ENCODE results near the gene USP5.

DNA sequence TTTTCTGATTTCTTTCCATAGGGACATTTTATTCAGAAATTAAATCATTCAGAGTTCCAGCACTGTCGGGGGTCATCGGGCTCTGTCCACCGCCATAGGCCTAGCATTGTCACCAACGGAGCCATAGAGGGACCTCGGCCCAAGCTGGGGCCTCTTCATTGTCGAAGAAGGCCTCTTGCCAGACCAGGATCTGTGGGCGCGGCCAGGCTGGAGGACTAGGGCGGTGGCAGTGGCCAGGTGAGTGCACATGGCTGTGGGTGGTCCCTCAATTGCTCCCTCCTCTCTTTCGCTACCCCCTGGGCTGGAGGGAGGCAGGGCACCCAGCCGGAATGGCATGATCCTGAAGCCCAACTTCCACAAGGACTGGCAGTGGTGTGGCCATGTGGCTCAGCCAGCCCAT is 31.7 kb downstream of the USP5 start:
- TF ChIP-seq EZH2 (IDR thresholded peaks at IDR 0.05; ENCODE audit: low read depth): no peak
- TF ChIP-seq, protein P1, sequence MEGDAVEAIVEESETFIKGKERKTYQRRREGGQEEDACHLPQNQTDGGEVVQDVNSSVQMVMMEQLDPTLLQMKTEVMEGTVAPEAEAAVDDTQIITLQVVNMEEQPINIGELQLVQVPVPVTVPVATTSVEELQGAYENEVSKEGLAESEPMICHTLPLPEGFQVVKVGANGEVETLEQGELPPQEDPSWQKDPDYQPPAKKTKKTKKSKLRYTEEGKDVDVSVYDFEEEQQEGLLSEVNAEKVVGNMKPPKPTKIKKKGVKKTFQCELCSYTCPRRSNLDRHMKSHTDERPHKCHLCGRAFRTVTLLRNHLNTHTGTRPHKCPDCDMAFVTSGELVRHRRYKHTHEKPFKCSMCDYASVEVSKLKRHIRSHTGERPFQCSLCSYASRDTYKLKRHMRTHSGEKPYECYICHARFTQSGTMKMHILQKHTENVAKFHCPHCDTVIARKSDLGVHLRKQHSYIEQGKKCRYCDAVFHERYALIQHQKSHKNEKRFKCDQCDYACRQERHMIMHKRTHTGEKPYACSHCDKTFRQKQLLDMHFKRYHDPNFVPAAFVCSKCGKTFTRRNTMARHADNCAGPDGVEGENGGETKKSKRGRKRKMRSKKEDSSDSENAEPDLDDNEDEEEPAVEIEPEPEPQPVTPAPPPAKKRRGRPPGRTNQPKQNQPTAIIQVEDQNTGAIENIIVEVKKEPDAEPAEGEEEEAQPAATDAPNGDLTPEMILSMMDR (conservative IDR thresholded peaks at IDR 0.05): no peak
